GM10847 (cell line): ENCODE data around the gene SLC16A8.

ENCODE experiments used
- POLR2A ChIP-seq: IDR thresholded peaks from 2 replicates; pipeline ENCODE4 v1.6.1; 2011; ENCODE audit not compliant: insufficient read length; ENCODE audit errors: extremely low read depth

SLC16A8 gene

DNA sequence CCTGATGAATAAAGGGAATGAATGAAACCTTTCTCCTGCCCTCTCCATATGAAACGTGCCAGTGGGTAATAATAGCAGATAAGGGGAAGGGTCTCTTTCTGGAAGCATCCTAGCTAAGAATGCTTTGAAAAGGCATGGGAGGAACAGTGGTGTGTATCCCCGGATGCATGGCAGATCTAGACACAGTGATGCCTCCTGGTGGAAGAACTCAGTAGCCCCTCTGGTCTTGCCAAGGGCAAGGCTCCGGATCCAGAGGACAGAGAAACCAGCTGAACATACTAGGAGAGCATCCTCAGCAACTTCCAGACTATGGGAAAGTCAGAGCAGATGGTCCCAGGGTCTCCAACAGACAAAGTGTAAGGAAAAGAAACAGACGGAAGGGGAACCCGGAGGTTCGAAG lies 20.1 kb upstream of the SLC16A8 start:
- TF ChIP-seq POLR2A, result no peak

- no peak for TF ChIP-seq POLR2A
Observed at GRCh38 chr22:38103641-38104040, 19.7 kb upstream of the SLC16A8 start.

- TF ChIP-seq POLR2A, result no peak
Observed at GRCh38 chr22:38098410-38099249, 14.6 kb upstream of the SLC16A8 start.

DNA sequence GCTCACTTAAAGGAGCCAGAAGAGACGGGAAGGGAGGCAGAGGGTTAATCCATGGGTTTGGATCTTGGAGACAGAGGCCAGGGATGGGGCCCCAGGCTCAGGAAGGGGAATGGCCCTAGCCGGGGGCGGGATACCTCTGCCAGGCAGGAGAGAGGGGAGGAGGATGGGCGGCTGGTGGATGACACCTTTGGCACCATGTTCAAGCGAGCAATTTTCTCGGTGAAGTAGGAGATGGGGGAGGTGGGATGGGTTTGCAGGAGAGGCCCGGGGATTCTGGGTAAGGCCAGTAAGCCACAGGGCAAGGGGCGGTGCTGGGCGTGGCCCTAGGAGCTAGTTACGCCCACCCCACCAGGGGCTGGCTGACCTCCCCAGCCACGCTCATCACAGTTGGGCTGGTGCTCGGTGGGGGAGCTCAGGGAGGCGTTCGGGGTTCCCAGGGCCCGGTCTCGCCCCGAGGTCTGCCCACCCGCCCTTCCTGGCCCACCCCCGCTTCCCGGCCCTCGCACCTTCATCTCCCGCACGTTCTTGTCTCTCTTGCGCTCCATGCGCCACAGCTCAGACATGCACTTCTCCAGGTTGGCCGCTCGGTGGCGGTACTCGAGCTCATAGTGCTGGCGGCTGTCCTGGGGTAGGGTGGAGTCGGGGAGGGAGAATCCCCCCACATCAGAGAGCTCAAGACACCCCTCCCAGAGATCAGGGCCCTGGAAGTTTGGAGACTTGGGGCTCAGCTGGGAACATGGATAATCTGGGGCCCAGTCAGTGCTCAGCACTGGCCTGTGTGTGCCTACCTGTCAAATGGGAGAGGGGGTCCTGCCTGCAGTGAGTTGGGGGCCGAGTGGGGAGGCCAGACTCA lies 13.8 kb upstream of the SLC16A8 start:
- TF ChIP-seq POLR2A, result no peak

GRCh38 chr22:38097058-38097457 lies 13.1 kb upstream of the SLC16A8 start:
- TF ChIP-seq POLR2A, result no peak

DNA sequence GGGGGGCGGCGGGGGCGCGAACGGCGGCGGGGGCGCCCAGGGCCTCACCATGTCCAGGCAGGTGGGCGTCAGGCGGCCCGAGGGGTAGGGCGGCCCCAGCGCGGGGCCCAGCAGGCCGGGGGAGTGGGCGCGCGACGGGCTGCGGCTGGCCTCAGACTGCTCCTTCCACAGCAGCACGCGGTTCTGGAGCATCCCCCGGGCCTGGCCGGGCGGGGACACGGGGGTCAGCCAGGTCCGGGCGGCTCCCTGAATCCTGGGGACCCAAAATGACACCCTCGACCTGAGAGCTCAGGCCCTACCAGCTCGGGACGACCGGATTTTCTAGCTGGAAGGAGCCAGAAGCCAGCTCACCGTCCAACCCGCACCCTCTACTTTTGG lies 5.5 kb upstream of the SLC16A8 start:
- TF ChIP-seq POLR2A, result no peak

DNA sequence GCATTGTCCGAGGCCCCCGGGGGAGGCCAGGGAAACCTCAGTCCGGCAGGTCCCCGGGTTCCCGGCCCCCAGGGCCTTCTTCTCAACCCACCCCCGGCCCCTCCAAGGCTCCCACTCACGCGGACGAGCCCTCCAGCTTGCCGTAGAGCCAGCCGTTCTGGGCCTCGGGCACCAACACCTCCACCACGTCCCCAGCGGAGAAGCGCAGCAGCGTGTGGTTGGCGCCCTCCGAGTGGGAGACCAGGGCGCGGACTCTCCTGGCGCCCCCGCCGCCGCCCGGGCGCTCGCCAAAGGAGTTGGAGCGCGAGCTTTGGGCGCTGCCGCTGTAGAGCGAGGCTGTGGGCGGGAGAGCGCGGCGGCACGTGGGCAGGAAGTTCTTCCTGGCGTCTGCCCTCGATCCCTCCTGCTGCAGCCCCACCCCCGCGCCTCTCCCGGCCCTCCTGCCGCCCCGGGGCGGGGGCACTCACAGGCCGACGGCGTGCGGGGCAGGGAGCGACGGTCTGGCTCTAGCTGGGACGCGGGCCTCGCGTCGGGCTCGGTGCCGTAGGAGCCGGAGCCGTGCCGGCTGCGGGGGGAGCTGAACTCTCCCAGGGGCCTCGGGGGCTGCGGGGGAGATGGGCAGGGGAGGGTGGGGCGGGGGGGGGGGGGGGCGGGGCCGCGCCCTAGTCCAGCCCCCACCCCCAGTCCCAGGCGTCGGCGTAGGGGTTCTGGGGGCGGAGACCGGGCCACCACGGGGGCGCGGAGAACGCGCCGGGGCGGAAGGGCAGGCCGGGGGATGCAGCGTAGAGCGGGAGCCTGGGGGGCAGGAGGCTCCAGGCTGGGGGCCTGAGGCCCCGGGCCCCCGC lies 4.9 kb upstream of the SLC16A8 start:
- TF ChIP-seq POLR2A, result no peak

GRCh38 chr22:38087855-38088254 lies 3.9 kb upstream of the SLC16A8 start:
- TF ChIP-seq POLR2A, result no peak

DNA sequence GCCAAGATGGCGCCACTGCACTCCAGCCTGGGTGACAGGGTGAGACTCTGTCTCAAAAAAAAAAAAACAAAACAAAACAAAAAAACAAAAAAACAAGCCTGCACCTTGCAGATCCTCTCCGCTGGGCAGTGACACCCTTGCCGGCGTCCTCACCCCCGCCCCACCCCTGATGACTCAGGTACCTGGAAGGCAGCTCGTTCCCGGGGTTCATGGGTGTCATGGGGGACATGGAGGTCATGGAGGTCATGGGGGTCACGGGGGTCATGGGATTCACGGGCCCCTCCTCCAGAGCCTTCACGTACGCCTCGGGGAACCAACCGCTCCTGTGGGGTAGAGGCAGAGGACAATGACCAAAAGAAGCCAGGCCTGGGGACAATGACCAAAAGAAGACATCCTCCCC lies 3.0 kb upstream of the SLC16A8 start:
- TF ChIP-seq POLR2A, result no peak

DNA sequence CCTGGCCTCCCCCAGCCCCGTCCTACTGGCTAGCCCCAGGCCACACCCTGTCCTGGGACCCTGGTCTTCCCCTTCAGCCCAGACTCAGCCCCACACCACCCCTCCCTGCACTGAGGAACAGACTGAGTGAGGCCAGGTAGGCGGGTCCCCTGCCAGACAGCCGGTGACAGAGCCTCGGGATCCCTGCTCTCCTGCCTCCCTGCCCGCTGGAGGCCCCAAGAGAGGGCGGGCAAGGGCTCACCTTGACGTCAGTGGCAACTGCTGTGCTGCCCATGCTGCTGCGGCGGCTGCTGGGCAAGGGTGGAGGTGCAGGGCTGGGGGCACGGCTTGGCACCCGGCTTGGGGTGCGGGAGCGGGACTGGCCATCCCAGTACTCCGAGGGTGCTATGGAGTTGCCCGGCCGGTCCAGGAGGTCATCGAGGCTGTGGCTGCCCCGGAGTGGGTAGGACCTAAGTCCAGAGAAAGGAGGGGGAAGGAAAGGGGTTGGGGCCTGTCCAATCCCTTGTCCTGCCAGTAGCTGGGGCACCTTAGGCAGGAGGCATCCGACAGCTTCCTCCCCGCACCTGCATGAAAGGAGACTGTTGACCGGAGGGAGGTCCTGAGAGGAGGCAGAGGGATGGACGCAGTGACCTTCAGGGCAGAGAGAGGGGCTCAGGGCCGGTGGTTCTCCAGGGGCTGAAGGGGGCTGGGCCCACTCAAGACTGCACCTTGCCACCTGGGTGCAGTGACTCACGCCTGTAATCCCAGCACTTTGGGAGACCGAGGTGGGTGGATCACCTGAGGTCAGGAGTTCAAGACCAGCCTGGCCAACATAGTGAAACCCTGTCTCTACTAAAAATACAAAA lies 2.2 kb upstream of the SLC16A8 start:
- no peak for TF ChIP-seq POLR2A

DNA sequence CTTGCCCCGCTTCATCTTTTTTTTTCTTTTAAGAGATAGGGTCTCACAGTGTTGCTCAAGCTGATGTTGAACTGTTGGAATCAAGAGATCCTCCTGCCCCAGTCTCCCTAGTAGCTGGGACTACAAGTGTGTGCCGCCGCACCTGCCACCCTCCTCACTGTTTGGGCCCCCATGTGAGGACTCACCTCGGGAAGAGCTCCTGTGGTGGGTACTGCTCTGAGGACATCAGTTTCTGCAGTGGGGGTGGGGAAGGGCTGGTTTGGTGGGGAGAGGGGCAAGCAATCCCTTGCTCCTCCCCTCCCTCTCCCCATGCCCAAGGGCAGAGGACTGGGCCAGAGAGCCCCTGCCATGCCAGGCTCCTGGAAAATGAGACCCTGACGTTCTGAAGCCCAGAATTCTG lies 1.5 kb upstream of the SLC16A8 start:
- TF ChIP-seq POLR2A, result no peak

DNA sequence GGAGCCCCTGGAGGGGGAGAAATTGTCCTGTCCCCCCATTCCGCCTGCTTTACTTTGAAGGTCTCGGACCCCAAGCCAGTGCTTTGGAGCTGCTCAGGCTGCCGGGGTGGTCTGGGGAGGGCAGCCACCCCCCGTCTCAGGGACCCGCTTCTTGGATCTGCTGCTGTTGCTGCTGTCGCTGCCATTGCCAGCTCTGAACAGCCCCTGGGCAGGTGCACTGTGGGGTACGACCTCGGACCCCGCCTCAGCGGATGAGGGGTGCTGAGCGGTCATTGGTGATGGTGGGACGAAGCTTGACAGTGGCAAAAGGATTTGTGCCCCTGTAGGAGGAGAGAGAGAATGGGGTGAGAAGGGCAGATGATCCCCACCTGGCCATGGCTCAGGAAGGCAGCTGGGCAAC lies 1.1 kb upstream of the SLC16A8 start:
- no peak for TF ChIP-seq POLR2A

DNA sequence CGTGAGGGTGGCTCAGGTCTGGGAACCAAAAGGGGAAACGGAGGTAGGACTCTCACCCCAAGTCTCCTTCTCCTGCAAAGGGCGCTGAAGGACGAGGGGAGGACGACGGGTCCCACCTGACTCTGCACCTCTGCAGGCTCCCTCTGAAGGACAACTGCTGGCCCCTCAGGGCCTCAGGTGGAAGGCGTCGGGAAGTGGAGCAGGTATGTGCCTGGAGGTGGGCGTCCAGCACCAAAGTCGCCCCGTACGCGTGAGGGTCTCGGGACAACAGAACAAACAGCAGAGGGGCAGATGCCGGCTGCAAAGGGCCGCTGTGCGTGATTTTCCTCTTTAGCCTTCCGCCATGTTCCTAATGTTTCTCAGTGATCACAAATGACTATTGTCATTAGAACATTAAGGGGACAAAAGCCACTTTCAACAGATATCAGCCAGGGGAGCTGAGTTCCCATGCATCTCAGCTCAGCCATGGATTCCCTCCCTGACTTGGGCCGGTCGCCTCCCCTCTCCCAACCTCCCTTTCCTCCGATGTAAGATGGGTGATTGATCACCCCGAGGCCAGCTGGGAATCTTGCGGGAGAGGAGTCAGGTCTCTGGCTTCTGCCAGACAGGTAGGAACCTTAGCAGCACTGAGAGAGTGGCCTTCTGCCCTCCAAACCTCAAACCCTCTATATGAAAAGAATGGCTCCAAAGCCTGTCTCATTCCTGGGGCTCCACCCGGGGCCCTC lies 836 bp downstream of the SLC16A8 start:
- no peak for TF ChIP-seq POLR2A
